HEK293 (cell line): ENCODE measurements around the gene PRSS2.

Source experiments
- REST ChIP-seq: fragments of 450-650 bp; formaldehyde crosslinking; IDR thresholded peaks from 2 replicates; pipeline ENCODE4 v1.5.1; 2016; ENCODE audit warnings: missing biosample characterization, missing genetic modification characterization
- YY1 ChIP-seq: fragments of 450-650 bp; formaldehyde crosslinking; IDR thresholded peaks from 2 replicates; pipeline ENCODE4 v1.5.1; 2018; ENCODE audit warnings: missing biosample characterization, missing genetic modification characterization
- ZNF10 ChIP-seq: fragments of 450-650 bp; formaldehyde crosslinking; IDR thresholded peaks from 2 replicates; pipeline ENCODE4 v1.5.1; 2017; ENCODE audit warnings: missing biosample characterization, missing genetic modification characterization
- ZNF23 ChIP-seq: fragments of 450-650 bp; formaldehyde crosslinking; IDR thresholded peaks from 2 replicates; pipeline ENCODE4 v1.5.1; 2016; ENCODE audit warnings: missing biosample characterization, missing genetic modification characterization, borderline replicate concordance
- ZNF266 ChIP-seq: fragments of 450-650 bp; formaldehyde crosslinking; IDR thresholded peaks from 2 replicates; pipeline ENCODE4 v1.5.1; 2016; ENCODE audit warnings: missing biosample characterization, missing genetic modification characterization, low read depth
- ZNF280D ChIP-seq: fragments of 450-650 bp; formaldehyde crosslinking; IDR thresholded peaks from 2 replicates; pipeline ENCODE4 v1.5.1; 2016; ENCODE audit warnings: missing biosample characterization, missing genetic modification characterization
- ZNF311 ChIP-seq: fragments of 450-650 bp; formaldehyde crosslinking; IDR thresholded peaks from 2 replicates; pipeline ENCODE4 v1.5.1; 2017; ENCODE audit warnings: missing biosample characterization, missing genetic modification characterization, borderline replicate concordance
- ZNF501 ChIP-seq: fragments of 450-650 bp; formaldehyde crosslinking; IDR thresholded peaks from 2 replicates; pipeline ENCODE4 v1.5.1; 2016; ENCODE audit warnings: missing biosample characterization, missing genetic modification characterization
- ZNF639 ChIP-seq: fragments of 450-650 bp; formaldehyde crosslinking; IDR thresholded peaks from 2 replicates; pipeline ENCODE4 v1.5.1; 2016; ENCODE audit warnings: missing biosample characterization, missing genetic modification characterization
- ZNF664 ChIP-seq: fragments of 450-650 bp; formaldehyde crosslinking; IDR thresholded peaks from 2 replicates; pipeline ENCODE4 v1.5.1; 2016; ENCODE audit warnings: missing biosample characterization, missing genetic modification characterization
- ZNF837 ChIP-seq: fragments of 450-650 bp; formaldehyde crosslinking; IDR thresholded peaks from 2 replicates; pipeline ENCODE4 v1.5.1; 2016; ENCODE audit warnings: missing biosample characterization, missing genetic modification characterization
- TF ChIP-seq, protein P1 (sequence below): fragments of 450-650 bp; formaldehyde crosslinking; IDR thresholded peaks from 2 replicates; pipeline ENCODE4 v1.5.1; 2016; ENCODE audit warnings: missing biosample characterization, missing genetic modification characterization
- TF ChIP-seq, protein P2 (sequence below): fragments of 450-650 bp; formaldehyde crosslinking; IDR thresholded peaks from 2 replicates; pipeline ENCODE4 v1.5.1; 2016; ENCODE audit warnings: missing biosample characterization, missing genetic modification characterization
- TF ChIP-seq, protein P3 (sequence below): fragments of 450-650 bp; formaldehyde crosslinking; IDR thresholded peaks from 2 replicates; pipeline ENCODE4 v1.5.1; 2016; ENCODE audit warnings: missing biosample characterization, missing genetic modification characterization

GRCh38 chr7:142811154-142811737, 40.5 kb downstream of the PRSS2 start:
- TF ChIP-seq ZNF266 = no peak
- TF ChIP-seq ZNF664 = no peak
- TF ChIP-seq YY1 (tag by site-specific recombination) = no peak
- TF ChIP-seq ZNF639 (tag by site-specific recombination) = no peak
- TF ChIP-seq, protein P1, sequence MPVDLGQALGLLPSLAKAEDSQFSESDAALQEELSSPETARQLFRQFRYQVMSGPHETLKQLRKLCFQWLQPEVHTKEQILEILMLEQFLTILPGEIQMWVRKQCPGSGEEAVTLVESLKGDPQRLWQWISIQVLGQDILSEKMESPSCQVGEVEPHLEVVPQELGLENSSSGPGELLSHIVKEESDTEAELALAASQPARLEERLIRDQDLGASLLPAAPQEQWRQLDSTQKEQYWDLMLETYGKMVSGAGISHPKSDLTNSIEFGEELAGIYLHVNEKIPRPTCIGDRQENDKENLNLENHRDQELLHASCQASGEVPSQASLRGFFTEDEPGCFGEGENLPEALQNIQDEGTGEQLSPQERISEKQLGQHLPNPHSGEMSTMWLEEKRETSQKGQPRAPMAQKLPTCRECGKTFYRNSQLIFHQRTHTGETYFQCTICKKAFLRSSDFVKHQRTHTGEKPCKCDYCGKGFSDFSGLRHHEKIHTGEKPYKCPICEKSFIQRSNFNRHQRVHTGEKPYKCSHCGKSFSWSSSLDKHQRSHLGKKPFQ (tag by site-specific recombination) = no peak
- no peak for TF ChIP-seq ZNF311 (tag by site-specific recombination)
- TF ChIP-seq, protein P2, sequence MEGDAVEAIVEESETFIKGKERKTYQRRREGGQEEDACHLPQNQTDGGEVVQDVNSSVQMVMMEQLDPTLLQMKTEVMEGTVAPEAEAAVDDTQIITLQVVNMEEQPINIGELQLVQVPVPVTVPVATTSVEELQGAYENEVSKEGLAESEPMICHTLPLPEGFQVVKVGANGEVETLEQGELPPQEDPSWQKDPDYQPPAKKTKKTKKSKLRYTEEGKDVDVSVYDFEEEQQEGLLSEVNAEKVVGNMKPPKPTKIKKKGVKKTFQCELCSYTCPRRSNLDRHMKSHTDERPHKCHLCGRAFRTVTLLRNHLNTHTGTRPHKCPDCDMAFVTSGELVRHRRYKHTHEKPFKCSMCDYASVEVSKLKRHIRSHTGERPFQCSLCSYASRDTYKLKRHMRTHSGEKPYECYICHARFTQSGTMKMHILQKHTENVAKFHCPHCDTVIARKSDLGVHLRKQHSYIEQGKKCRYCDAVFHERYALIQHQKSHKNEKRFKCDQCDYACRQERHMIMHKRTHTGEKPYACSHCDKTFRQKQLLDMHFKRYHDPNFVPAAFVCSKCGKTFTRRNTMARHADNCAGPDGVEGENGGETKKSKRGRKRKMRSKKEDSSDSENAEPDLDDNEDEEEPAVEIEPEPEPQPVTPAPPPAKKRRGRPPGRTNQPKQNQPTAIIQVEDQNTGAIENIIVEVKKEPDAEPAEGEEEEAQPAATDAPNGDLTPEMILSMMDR (tag by site-specific recombination) = no peak; the same call in 1 of the 2 replicates
- TF ChIP-seq ZNF501 (tag by site-specific recombination) = no peak
- TF ChIP-seq ZNF23 = no peak
- no peak for TF ChIP-seq ZNF10
- no peak for TF ChIP-seq REST (tag by site-specific recombination)
- no peak for TF ChIP-seq ZNF837
- TF ChIP-seq, protein P3, sequence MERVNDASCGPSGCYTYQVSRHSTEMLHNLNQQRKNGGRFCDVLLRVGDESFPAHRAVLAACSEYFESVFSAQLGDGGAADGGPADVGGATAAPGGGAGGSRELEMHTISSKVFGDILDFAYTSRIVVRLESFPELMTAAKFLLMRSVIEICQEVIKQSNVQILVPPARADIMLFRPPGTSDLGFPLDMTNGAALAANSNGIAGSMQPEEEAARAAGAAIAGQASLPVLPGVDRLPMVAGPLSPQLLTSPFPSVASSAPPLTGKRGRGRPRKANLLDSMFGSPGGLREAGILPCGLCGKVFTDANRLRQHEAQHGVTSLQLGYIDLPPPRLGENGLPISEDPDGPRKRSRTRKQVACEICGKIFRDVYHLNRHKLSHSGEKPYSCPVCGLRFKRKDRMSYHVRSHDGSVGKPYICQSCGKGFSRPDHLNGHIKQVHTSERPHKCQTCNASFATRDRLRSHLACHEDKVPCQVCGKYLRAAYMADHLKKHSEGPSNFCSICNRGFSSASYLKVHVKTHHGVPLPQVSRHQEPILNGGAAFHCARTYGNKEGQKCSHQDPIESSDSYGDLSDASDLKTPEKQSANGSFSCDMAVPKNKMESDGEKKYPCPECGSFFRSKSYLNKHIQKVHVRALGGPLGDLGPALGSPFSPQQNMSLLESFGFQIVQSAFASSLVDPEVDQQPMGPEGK (tag by site-specific recombination) = no peak
- no peak for TF ChIP-seq ZNF280D (tag by site-specific recombination)
